HEK293T (cell line): ENCODE measurements around the gene TBC1D5.
"Not testable (repeated sequence)": the region's sequence is repeated elsewhere in the genome, so short reads cannot be mapped to it uniquely, and the experiment has no call there.

ENCODE experiments used
- CTCF ChIA-PET: fragments of 350-600 bp; formaldehyde crosslinking; extraction: SDS; loops from one replicate; lab custom pipeline; 2021; ENCODE audit warnings: antibody characterized with exemption, inconsistent platforms; lab: Yijun Ruan, JAX
- POLR2A ChIA-PET: fragments of 350-600 bp; formaldehyde crosslinking; extraction: SDS; loops from one replicate; lab custom pipeline; 2020; ENCODE audit warnings: antibody characterized with exemption, inconsistent platforms; lab: Yijun Ruan, JAX
- DNase-seq: peaks from one replicate; pipeline ENCODE4 v3.0.0; 2012; ENCODE audit warnings: mixed read lengths; ENCODE audit errors: extremely low spot score
- ARNT ChIP-seq: fragments of 450-650 bp; IDR thresholded peaks from 2 replicates; pipeline ENCODE4 v1.6.1; 2017; ENCODE audit warnings: mild to moderate bottlenecking
- BHLHE40 ChIP-seq: fragments of 450-650 bp; IDR thresholded peaks from 2 replicates; pipeline ENCODE4 v1.6.1; 2016; ENCODE audit warnings: mild to moderate bottlenecking, moderate library complexity, borderline replicate concordance
- CTBP1 ChIP-seq: fragments of 450-650 bp; IDR thresholded peaks from 2 replicates; pipeline ENCODE4 v1.6.1; 2016; ENCODE audit warnings: borderline replicate concordance
- ELF4 ChIP-seq: fragments of 450-650 bp; IDR thresholded peaks from 2 replicates; pipeline ENCODE4 v1.6.1; 2017; ENCODE audit warnings: antibody characterized with exemption
- FOXA1 ChIP-seq: fragments of 450-650 bp; IDR thresholded peaks from 2 replicates; pipeline ENCODE4 v1.6.1; 2016; ENCODE audit warnings: mild to moderate bottlenecking
- FOXK2 ChIP-seq: fragments of 450-650 bp; IDR thresholded peaks from 2 replicates; pipeline ENCODE4 v1.6.1; 2016; ENCODE audit warnings: mild to moderate bottlenecking
- FOXM1 ChIP-seq: fragments of 450-650 bp; IDR thresholded peaks from 2 replicates; pipeline ENCODE4 v1.6.1; 2017; ENCODE audit warnings: mild to moderate bottlenecking, borderline replicate concordance
- HDGF ChIP-seq: fragments of 450-650 bp; IDR thresholded peaks from 2 replicates; pipeline ENCODE4 v1.6.1; 2017; ENCODE audit warnings: antibody characterized with exemption, borderline replicate concordance
- L3MBTL2 ChIP-seq: fragments of 450-650 bp; conservative IDR thresholded peaks from 2 replicates; pipeline ENCODE4 v1.6.1; 2016; ENCODE audit warnings: mild to moderate bottlenecking
- LEF1 ChIP-seq: fragments of 450-650 bp; IDR thresholded peaks from 2 replicates; pipeline ENCODE4 v1.6.1; 2017; ENCODE audit warnings: mild to moderate bottlenecking, borderline replicate concordance
- NFRKB ChIP-seq: fragments of 450-650 bp; IDR thresholded peaks from 2 replicates; pipeline ENCODE4 v1.6.1; 2016; ENCODE audit warnings: mild to moderate bottlenecking, moderate library complexity
- SP1 ChIP-seq: fragments of 450-650 bp; IDR thresholded peaks from 2 replicates; pipeline ENCODE4 v1.6.1; 2017
- SUZ12 ChIP-seq: fragments of 450-650 bp; IDR thresholded peaks from 2 replicates; pipeline ENCODE4 v1.6.1; 2016; ENCODE audit warnings: mild to moderate bottlenecking
- TARDBP ChIP-seq: fragments of 450-650 bp; IDR thresholded peaks from 2 replicates; pipeline ENCODE4 v1.6.1; 2016
- ZNF384 ChIP-seq: fragments of 450-650 bp; IDR thresholded peaks from 2 replicates; pipeline ENCODE4 v1.6.1; 2016
- TF ChIP-seq, protein P1 (sequence below): fragments of 450-650 bp; IDR thresholded peaks from 2 replicates; pipeline ENCODE4 v1.6.1; 2016

Gene TBC1D5

DNA sequence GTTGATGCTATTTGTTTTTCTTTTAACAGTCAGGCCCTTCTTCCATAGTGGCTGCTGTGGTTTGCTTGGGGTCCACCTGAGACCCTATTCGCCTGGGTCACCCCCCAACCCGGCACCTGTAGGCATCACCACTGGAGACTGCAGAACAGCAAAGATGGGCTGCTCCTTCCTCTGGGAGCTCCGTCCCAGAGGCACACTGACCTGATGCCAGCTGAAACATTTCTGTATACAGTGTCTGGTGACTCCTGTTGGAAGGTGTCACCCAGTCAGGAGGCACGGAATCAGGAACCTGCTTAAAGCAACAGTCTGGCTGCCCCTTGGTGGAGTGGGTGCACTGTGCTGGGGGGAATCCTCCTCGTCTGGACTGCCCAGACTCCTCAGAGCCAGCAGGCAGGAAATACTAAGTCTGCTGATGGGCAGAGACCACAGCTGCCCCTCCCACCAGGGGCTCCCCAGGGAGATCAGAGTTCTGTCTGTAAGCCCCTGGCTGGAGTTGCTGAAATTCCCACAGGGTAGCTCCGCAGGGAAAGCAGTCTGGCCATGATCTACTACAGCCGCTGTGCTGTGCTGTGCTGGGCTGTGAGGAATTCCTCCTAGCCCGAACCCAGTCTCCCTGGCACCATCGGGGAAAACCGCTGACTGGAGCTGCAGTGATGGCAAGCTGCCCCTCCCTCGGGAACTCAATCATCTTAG lies 248.2 kb downstream of the TBC1D5 start:
- TF ChIP-seq SP1 (no peak), SUZ12 (no peak), ELF4 (no peak), NFRKB (no peak)
- DNase-seq = no peak
- ChIA-PET POLR2A (no interaction called here), CTCF (no interaction called here)

DNA sequence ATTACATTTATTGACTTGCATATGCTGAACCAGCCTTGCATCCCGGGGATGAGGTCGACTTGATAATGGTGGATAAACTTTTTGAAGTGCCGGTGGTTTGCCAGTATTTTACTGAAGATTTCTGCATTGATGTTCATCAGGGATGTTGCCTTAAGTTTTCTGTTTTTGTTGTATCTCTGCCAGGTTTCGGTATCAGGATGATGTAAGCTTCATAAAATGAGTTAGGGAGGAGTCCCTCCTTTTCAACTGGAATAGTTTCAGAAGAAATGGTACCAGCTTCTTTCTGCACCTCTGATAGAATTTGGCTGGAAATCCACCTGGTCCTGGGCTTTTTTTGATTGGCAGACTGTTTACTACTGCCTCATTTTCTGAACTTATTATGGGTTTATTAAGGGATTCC lies 250.8 kb downstream of the TBC1D5 start:
- no peak for DNase-seq
- CTCF ChIA-PET = interaction anchor here (0.7 kb wide), 1 partner anchor 189 kb away, joined by 6 read pairs; no protein-coding TSS in a partner anchor
- POLR2A ChIA-PET = no interaction called here
- TF ChIP-seq FOXK2 (no peak), FOXA1 (no peak), BHLHE40 (no peak)

DNA sequence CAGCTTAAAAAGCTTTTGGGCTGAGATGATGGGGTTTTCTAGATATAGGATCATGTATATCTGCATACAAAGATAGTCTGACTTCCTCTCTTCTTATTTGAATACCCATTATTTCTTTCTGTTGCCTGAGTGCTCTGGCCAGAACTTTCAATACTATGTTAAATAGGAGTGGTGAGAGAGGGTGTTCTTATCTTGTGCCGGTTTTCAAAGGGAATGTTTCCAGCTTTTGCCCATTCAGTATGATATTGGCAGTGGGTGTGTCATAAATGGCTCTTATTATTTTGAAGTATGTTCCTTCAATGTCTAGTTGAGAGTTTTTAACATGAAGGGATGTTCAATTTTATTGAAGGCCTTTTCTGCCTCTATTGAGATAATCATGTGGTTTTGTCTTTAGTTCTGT lies 251.2 kb downstream of the TBC1D5 start:
- CTCF ChIA-PET, DNase-seq: not testable (repeated sequence)

DNA sequence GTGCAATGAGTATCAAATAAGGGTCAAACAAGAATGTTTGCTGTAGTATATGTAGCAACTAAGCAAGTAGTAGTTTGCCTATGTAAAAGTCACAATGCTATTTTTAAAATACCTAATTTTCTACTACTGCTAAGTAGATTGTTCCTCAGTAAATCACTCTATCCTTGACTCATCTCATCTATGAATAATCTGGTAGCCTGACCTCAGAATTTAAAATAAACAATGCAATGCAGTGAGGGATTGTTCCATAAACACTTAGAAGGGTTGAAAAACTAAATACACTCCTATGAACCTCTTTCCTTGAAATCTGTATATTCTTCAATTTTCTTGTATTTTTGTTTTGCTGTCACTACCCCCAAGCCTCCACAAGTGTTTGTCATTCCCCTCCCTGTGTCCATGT lies 253.3 kb downstream of the TBC1D5 start:
- no peak for DNase-seq
- ChIA-PET CTCF (no interaction called here), POLR2A (no interaction called here)
- TF ChIP-seq SUZ12 (no peak), FOXK2 (no peak), BHLHE40 (no peak), ELF4 (no peak), TARDBP (no peak), SP1 (no peak)
- TF ChIP-seq, protein P1, sequence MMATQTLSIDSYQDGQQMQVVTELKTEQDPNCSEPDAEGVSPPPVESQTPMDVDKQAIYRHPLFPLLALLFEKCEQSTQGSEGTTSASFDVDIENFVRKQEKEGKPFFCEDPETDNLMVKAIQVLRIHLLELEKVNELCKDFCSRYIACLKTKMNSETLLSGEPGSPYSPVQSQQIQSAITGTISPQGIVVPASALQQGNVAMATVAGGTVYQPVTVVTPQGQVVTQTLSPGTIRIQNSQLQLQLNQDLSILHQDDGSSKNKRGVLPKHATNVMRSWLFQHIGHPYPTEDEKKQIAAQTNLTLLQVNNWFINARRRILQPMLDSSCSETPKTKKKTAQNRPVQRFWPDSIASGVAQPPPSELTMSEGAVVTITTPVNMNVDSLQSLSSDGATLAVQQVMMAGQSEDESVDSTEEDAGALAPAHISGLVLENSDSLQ = no peak

More for the DNA sequence above, 251.2 kb downstream of the TBC1D5 start:
- POLR2A ChIA-PET = not testable (repeated sequence)

DNA sequence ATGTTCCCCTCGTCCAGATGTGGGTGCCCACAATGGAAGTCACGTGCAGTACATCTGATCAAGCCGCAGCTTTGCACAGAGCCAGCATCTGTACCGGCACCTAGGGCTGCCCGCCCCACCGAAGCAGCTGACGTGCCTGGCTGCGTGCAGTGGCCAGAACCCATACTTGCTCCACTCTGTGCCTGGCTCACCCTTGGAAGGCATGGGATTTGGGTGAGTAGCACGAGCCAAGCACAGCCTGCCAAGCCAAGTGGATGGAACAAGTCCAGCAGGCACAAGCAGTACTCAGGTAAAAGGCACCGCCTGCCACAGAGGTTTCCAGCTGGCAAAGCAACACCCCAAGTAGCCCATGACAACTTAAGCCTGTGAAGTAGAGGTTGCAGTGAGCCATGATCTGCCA lies 261.3 kb downstream of the TBC1D5 start:
- TF ChIP-seq ARNT = no peak
- no peak for TF ChIP-seq LEF1
- TF ChIP-seq NFRKB = no peak
- no peak for TF ChIP-seq BHLHE40
- TF ChIP-seq FOXM1 = no peak
- no peak for TF ChIP-seq SP1
- no peak for TF ChIP-seq L3MBTL2
- TF ChIP-seq, protein P1 = no peak
- TF ChIP-seq ELF4 = no peak
- no peak for TF ChIP-seq ZNF384
- TF ChIP-seq FOXK2 = no peak
- no peak for TF ChIP-seq CTBP1
- no peak for TF ChIP-seq SUZ12
- no peak for TF ChIP-seq TARDBP
- POLR2A ChIA-PET = no interaction called here

DNA sequence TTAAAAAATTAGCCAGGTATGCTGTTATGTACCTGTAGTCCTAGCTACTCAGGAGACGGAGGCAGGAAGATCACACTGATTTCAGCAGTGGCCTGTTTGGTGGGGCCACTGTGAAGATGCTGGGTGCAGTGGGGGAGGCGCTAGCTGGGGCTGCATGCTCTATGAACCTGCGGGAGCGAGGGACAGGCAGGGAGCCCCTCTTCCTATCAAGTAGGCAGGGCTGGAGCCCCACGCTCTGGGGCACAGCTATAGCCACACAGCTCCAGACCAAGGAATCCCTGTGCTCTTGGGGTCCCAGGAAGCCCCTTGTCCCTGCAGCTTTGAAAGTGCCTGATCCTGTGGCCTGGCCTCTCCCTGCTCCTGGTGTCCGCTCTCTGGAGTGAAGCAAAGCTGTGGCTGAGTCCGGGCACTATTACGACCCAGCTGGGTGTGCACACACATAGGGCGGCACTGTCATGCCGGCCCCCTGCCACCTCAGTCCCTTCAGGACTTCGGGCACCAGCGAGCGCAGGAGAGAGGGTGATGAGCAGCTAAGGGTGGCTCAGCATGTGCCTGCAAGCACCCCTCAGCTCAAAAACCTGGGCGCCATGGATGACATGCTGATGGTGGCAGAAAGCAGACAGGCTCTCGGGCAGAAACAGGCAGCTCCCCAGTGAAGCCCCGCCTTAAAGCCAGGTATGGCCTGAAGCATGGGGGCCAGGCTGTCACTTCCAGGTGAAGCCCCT lies 262.6 kb downstream of the TBC1D5 start:
- CTCF ChIA-PET = no interaction called here
- TF ChIP-seq ARNT = no peak
- TF ChIP-seq TARDBP = no peak
- no peak for TF ChIP-seq BHLHE40
- no peak for TF ChIP-seq HDGF
- TF ChIP-seq L3MBTL2 = no peak
- no peak for TF ChIP-seq ZNF384
- TF ChIP-seq NFRKB = no peak
- TF ChIP-seq, protein P1 = no peak
- TF ChIP-seq FOXM1 = no peak
- TF ChIP-seq FOXK2 = no peak
- TF ChIP-seq FOXA1 = no peak
- TF ChIP-seq SUZ12 = no peak
- TF ChIP-seq LEF1 = no peak
- TF ChIP-seq CTBP1 = no peak
- TF ChIP-seq SP1 = no peak
- no peak for TF ChIP-seq ELF4
- no peak for DNase-seq
- POLR2A ChIA-PET = no interaction called here

More for the DNA sequence above, 261.3 kb downstream of the TBC1D5 start:
- CTCF ChIA-PET = interaction anchor here (0.6 kb wide), 1 partner anchor 12 kb away, joined by 4 read pairs; no protein-coding TSS in a partner anchor
- no peak for DNase-seq

DNA sequence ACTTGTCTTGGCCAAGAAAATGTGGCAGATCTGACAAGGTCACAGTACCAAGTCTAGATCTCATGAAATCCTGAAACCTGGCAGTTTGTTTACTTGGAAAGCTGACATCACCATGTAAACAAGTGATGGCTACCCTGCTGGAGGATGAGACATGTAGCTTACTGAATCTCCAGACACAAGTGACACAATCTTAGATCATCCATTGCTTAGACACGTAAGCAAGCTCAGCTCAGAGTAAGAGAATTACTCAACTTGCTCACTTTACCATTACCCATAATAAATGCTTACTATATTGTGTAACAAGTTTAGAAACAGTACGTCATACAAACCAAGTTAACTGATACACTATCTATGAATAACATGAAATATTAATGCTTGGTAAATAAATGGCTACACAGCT lies 263.8 kb downstream of the TBC1D5 start:
- TF ChIP-seq ARNT = no peak
- no peak for TF ChIP-seq ELF4
- no peak for TF ChIP-seq CTBP1
- no peak for TF ChIP-seq LEF1
- TF ChIP-seq ZNF384 = no peak
- no peak for TF ChIP-seq NFRKB
- TF ChIP-seq FOXA1 = no peak
- CTCF ChIA-PET = no interaction called here
- POLR2A ChIA-PET = no interaction called here
- no peak for DNase-seq
